Omental fat pad (tissue), 4 donors: ENCODE data around the gene ITSN1. TPM values are rescaled to one million over a fixed set of nuclear protein-coding genes. Genes with fewer than 3 reads are reported as not detected.

Experiments
- ATAC-seq: fragments of 150-250 bp; one replicate; pipeline ENCODE4 v1.9.1; 2016; ENCODE audit warnings: mild to moderate bottlenecking, moderate library complexity; ENCODE audit not compliant: low FRiP score
- DNase-seq: peaks from one replicate; pipeline ENCODE4 v3.0.0-alpha.2; 2019; ENCODE audit warnings: low spot score
- CTCF ChIP-seq, 3 donors: fragments of 450-650 bp; IDR thresholded peaks; one replicate each; pipeline ENCODE4 v1.5.1; 2016 to 2017; ENCODE audit warnings: antibody characterized with exemption in 3 of 3, mild to moderate bottlenecking in 3 of 3, moderate library complexity in 2 of 3
- total RNA-seq, 4 donors: library from RNA; depleted of rRNA; stranded (reverse); fragments of >200 nt; gene quantifications; one replicate each; pipeline ENCODE4 v1.1.0, GENCODE V29; 2016

ITSN1 gene
- total RNA-seq, 4 donors from 2014 or later, result 71.4 to 248 (median 151) TPM

DNA sequence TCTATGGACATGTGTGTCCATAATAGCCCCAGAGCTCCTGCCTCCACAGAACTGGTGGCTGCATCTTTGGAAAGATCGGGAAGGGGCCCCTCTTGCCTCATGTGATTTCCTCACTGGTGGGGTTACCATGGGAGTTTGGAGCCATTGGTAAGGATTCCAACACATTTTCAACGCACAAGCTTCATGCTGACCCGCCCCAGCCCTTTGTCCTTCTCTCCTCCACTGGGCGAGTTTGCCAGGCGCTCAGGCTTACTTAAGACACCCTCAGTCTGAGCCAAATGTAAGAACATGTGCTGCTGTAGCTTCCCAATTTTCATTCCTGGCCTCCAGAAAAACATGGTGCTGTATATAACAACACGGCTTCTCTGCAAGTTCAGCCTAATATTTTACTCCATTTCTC lies 200.9 kb downstream of the ITSN1 start:
- DNase-seq, result no peak
- ATAC-seq, result no peak

DNA sequence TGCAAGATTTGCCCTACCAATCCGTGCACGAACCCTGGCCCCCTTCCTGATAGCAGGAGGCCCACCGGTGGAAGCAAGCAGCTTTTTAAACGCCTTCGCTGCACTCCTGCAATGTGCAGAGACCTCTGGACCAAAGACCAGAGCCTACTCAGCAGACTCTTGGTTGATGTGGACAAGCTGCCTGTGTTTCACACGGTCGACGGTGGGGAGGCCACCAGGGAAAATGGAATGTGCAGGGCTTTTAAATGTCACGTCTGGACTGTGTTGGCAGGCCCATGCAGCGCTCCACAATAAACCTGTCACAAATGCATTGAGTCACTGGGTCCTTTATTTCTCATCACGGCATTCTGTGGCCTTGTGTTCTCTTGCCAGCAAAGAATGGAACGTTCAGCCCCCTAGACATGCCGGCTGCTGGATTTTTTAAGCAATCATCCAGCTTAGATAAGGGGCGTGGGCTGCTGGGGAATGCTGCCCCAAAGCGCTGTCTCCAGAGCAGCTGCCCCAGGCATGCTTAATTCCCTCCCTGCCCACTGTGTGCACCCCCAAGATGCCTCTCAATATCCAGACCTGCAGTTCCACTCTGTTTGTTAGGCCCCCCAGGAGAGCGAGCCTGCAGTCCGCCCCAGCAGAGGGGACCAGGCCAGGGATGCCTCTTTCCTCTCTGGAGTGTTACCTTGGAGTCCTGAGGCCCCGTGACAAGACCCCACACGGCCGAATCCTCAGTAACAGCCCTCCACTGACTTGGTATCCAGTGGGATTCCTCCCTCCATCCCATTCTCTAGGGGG lies 202.0 kb downstream of the ITSN1 start:
- no peak for ATAC-seq
- TF ChIP-seq CTCF (IDR thresholded peaks at IDR 0.05), result no peak
- no peak for DNase-seq

More for the DNA sequence above, 200.9 kb downstream of the ITSN1 start:
- TF ChIP-seq CTCF (IDR thresholded peaks at IDR 0.05), result no peak

- TF ChIP-seq CTCF (IDR thresholded peaks at IDR 0.05), result no peak
- ATAC-seq (no peak), DNase-seq (no peak)
Measured at GRCh38 chr21:33844890-33845205, 202.5 kb downstream of the ITSN1 start.

- TF ChIP-seq CTCF (IDR thresholded peaks at IDR 0.05), result no peak
- ATAC-seq (no peak), DNase-seq (no peak)
Measured at GRCh38 chr21:33846141-33846540, 203.8 kb downstream of the ITSN1 start.

DNA sequence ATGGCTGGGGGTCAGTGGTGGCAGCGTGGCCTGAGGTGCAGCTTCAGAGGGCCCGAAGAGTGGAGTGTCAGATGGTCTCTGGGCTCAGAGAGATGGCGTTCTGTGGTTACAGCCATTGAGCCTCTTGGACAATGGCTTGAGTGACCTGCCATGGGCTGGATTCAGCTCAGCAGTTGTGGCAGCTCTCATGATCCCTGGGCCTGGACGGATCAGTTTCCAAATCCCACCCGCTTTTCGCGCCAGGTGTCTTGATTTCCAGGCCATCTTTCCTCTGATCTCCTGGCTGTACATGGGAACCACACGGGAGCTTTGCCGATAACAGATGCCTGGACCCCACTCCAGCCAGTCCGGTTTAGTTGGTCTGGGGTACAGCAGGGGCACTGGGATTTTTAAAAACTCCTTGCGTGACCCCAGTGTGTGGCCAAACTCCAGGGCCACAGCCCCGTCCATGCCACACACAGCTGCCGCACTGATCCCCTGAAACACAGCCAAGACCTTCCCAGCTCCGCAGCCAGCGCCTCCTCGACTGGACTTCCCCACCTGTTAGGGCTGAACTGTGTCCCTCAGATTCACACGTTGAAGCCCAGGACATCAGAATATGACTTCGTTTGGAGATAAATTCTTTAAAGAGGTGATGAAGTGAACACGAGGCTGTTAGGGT lies 205.4 kb downstream of the ITSN1 start:
- TF ChIP-seq CTCF (IDR thresholded peaks at IDR 0.05), result no peak
- DNase-seq (no peak), ATAC-seq (no peak)

- TF ChIP-seq CTCF (IDR thresholded peaks at IDR 0.05), result no peak
- DNase-seq, result no peak
- no peak for ATAC-seq
Measured at GRCh38 chr21:33848249-33848953, 206.1 kb downstream of the ITSN1 start.
